ENCODE data around the gene SIAH3. TPM values are rescaled to one million over a fixed set of nuclear protein-coding genes. Genes with fewer than 3 reads are reported as not detected.

SIAH3 gene
- total RNA-seq, 2 donors from 2014 or later: not detected

GRCh38 chr13:45752510-45752909, 99.0 kb downstream of the SIAH3 start:
- no peak for TF ChIP-seq CTCF (IDR thresholded peaks at IDR 0.05)
- no peak overlapping the region for H3K27ac ChIP-seq

GRCh38 chr13:45751885-45752284, 99.7 kb downstream of the SIAH3 start:
- no peak for DNase-seq
- Histone ChIP-seq H3K4me1 (no peaks in the 10 kb centered on the region), H3K4me3 (no peak overlapping the region), H3K9me3 (no peaks in the 10 kb centered on the region), H3K27ac (no peak overlapping the region), H3K36me3 (no peaks in the 10 kb centered on the region), H3K9ac (ENCODE audit: low read depth in 2 of 2, low read length in 2 of 2) (no peak overlapping the region), H3K27me3 (no peaks in the 10 kb centered on the region)
- intact Hi-C loops (cut with DNase I): no loop called here
- no peak for TF ChIP-seq CTCF (IDR thresholded peaks at IDR 0.05)

More at GRCh38 chr13:45752510-45752909, 99.0 kb downstream of the SIAH3 start:
- no peak for DNase-seq
- Histone ChIP-seq H3K9ac (ENCODE audit: low read depth in 2 of 2, low read length in 2 of 2) (no peak overlapping the region), H3K4me1 (no peaks in the 10 kb centered on the region), H3K4me3 (no peak overlapping the region), H3K27me3 (no peaks in the 10 kb centered on the region), H3K36me3 (no peaks in the 10 kb centered on the region), H3K9me3 (no peaks in the 10 kb centered on the region)
- intact Hi-C loops (cut with DNase I): no loop called here

- Histone ChIP-seq H3K27ac (no peak overlapping the region), H3K9me3 (no peaks in the 10 kb centered on the region), H3K4me3 (no peak overlapping the region), H3K36me3 (no peaks in the 10 kb centered on the region), H3K4me1 (no peaks in the 10 kb centered on the region), H3K27me3 (no peaks in the 10 kb centered on the region), H3K9ac (ENCODE audit: low read depth in 2 of 2, low read length in 2 of 2) (no peak overlapping the region)
- DNase-seq: no peak
- intact Hi-C loops (cut with DNase I): no loop called here
- no peak for TF ChIP-seq CTCF (IDR thresholded peaks at IDR 0.05)
Measured at GRCh38 chr13:45750566-45750965, 101.0 kb downstream of the SIAH3 start.

GRCh38 chr13:45748941-45749759, 102.4 kb downstream of the SIAH3 start:
- H3K4me1 ChIP-seq: no peaks in the 10 kb centered on the region
- H3K27ac ChIP-seq: no peak overlapping the region
- no peak overlapping the region for H3K9ac ChIP-seq (ENCODE audit: low read depth in 2 of 2, low read length in 2 of 2)
- no peak overlapping the region for H3K4me3 ChIP-seq
- H3K36me3 ChIP-seq: no peaks in the 10 kb centered on the region
- intact Hi-C loops (cut with DNase I): no loop called here
- no peaks in the 10 kb centered on the region for H3K9me3 ChIP-seq
- no peaks in the 10 kb centered on the region for H3K27me3 ChIP-seq
- no peak for DNase-seq
- TF ChIP-seq CTCF (IDR thresholded peaks at IDR 0.05): no peak

- Histone ChIP-seq H3K4me3 (no peak overlapping the region), H3K27me3 (no peaks in the 10 kb centered on the region), H3K9ac (ENCODE audit: low read depth in 2 of 2, low read length in 2 of 2) (no peak overlapping the region), H3K27ac (no peak overlapping the region), H3K36me3 (no peaks in the 10 kb centered on the region), H3K9me3 (no peaks in the 10 kb centered on the region), H3K4me1 (no peaks in the 10 kb centered on the region)
- intact Hi-C loops (cut with DNase I): no loop called here
- DNase-seq: no peak
- TF ChIP-seq CTCF (IDR thresholded peaks at IDR 0.05): no peak
Measured at GRCh38 chr13:45747071-45747470, 104.5 kb downstream of the SIAH3 start.

Data from colonic mucosa (tissue), 4 donors.